ENCODE data around the gene OBSCN. TPM values are rescaled to one million over a fixed set of nuclear protein-coding genes. Genes with fewer than 3 reads are reported as not detected.

Gene OBSCN
- total and polyA plus RNA-seq, 2 of the 4 experiments (the other 2 are of a cell fraction) = 4.1 to 9.5 TPM

DNA sequence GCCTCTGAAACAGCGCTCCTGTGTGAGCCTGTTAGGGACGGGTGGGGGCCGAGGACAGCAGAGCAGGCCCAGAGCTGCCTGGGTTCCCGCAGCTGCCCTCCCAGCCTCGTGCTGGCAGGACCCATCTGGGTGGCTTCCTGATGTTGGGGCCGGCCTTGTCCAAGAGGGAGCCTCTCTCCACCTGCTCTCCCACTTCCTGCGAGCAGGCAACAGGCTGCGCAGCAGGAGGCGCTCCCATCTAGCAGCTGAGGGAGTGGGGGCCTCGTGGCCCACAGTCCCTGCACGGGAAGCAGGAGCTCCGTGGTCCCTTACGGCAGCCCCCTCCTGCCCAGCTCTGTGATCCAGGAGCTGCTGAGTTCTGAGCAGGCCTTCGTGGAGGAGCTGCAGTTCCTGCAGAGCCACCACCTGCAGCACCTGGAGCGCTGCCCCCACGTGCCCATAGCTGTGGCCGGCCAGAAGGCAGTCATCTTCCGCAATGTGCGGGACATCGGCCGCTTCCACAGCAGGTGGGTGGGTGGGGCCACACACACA lies 130.7 kb downstream of the OBSCN start:
- Histone ChIP-seq H3K4me2 (ENCODE audit: low read depth, low read length) (no peak overlapping the region), H2BK20ac (ENCODE audit: low read depth, low read length) (no peak overlapping the region), H3K9ac (ENCODE audit: low read depth, low read length) (no peak overlapping the region), H2BK5ac (ENCODE audit: low read depth, low read length, poor library complexity, severe bottlenecking) (no peak overlapping the region), H4K91ac (ENCODE audit: insufficient read depth, low read depth, low read length) (no peak overlapping the region), H2BK15ac (ENCODE audit: low read depth, low read length) (no peak overlapping the region), H3K79me1 (ENCODE audit: low read depth in 1 of 2, low read length in 2 of 2) (no peaks in the 10 kb centered on the region), H3K27ac (ENCODE audit: insufficient read depth, low read length) (no peak overlapping the region), H3K56ac (ENCODE audit: extremely low read depth, insufficient read depth, low read length) (no peak overlapping the region), H3K36me3 (ENCODE audit: control insufficient read depth, insufficient read depth, low read length) (peaks cover 44% of the 10 kb centered on the region), H3K4ac (ENCODE audit: low read depth, low read length) (no peak overlapping the region), H3K4me3 (ENCODE audit: insufficient read depth, low read depth, low read length) (no peak overlapping the region), H2AK5ac (ENCODE audit: low read depth, low read length) (no peak overlapping the region), H3K23ac (ENCODE audit: low read depth, low read length) (no peak overlapping the region), H3K4me1 (ENCODE audit: control insufficient read depth, insufficient read depth, low read length) (no peaks in the 10 kb centered on the region), H3K14ac (replicated peaks; ENCODE audit: low read depth, low read length) (no peak overlapping the region), H4K20me1 (ENCODE audit: insufficient read depth, low read length) (no peaks in the 10 kb centered on the region; the same call in none of the 2 replicates), H4K8ac (ENCODE audit: low read depth in 2 of 2, low read length in 2 of 2) (no peak overlapping the region), H3K18ac (ENCODE audit: low read depth, low read length) (no peak overlapping the region), H3K9me1 (ENCODE audit: insufficient read depth, low read length) (0 out of 2 replicates have a peak, but pooled peaks cover 5% of the 10 kb centered on the region), H3K9me3 (ENCODE audit: control insufficient read depth, insufficient read depth, low read length) (no peaks in the 10 kb centered on the region), H2AK9ac (replicated peaks; ENCODE audit: low read depth, low read length, poor library complexity) (no peak overlapping the region), H3K27me3 (ENCODE audit: control insufficient read depth, insufficient read depth, low read length) (no peaks in the 10 kb centered on the region), H2AFZ (replicated peaks; ENCODE audit: low read length, poor library complexity) (no peak overlapping the region), H2BK120ac (ENCODE audit: low read depth, low read length) (no peak overlapping the region), H4K5ac (ENCODE audit: low read depth, low read length) (no peak overlapping the region)
- ATAC-seq (ENCODE audit: low read depth) (no peak), DNase-seq (no peak)
- ChIA-PET POLR2A (ENCODE audit: unreplicated experiment) (no interaction called here), CTCF (no interaction called here)
- WGBS, 2 experiments (ENCODE audit: extremely low coverage in 2 of 2, insufficient read length in 1 of 2) = 92% methylated on average over 8 of the region's 21 CpGs; no CpG with 5 or more reads in 1 of the 2 experiments
- intact Hi-C loops (cut with micrococcal nuclease) = no loop called here
- no TSS peak for BruUV-seq (replicated peaks)
- dilution Hi-C loops (cut with HindIII; ENCODE audit: low sequenced_read_pairs, unreplicated experiment) = no loop called here
- TF ChIP-seq NFE2L2 (IDR thresholded peaks at IDR 0.05; ENCODE audit: low read depth, low read length) (no peak), MXI1 (IDR thresholded peaks at IDR 0.05; ENCODE audit: borderline replicate concordance, low read depth, low read length) (no peak), CEBPB (IDR thresholded peaks at IDR 0.05; ENCODE audit: low read depth, low read length) (no peak), POLR2A (IDR thresholded peaks at IDR 0.05; ENCODE audit: low read depth, low read length) (no peak), RCOR1 (IDR thresholded peaks at IDR 0.05; ENCODE audit: insufficient replicate concordance, low read length) (no peak), BHLHE40 (IDR thresholded peaks at IDR 0.05; ENCODE audit: low read depth, low read length) (no peak), FOS (IDR thresholded peaks at IDR 0.05; ENCODE audit: low read depth, low read length) (no peak), CHD1 (IDR thresholded peaks at IDR 0.05; ENCODE audit: low read depth, low read length) (no peak), SMC3 (IDR thresholded peaks at IDR 0.05; ENCODE audit: low read depth, low read length) (no peak), MAFK (IDR thresholded peaks at IDR 0.05; ENCODE audit: low read depth, low read length) (no peak), RFX5 (IDR thresholded peaks at IDR 0.05; ENCODE audit: low read depth, low read length) (no peak), MAZ (IDR thresholded peaks at IDR 0.05; ENCODE audit: borderline replicate concordance, low read depth, low read length) (no peak), RAD21 (IDR thresholded peaks at IDR 0.05; ENCODE audit: low read length) (no peak)
- TF ChIP-seq, protein P1, sequence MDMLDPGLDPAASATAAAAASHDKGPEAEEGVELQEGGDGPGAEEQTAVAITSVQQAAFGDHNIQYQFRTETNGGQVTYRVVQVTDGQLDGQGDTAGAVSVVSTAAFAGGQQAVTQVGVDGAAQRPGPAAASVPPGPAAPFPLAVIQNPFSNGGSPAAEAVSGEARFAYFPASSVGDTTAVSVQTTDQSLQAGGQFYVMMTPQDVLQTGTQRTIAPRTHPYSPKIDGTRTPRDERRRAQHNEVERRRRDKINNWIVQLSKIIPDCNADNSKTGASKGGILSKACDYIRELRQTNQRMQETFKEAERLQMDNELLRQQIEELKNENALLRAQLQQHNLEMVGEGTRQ (IDR thresholded peaks at IDR 0.05; ENCODE audit: low read depth, low read length) = no peak
- in situ Hi-C loops (cut with MboI; ENCODE audit: low sequenced_read_pairs) = no loop called here
